Fibroblast of peridontal ligament (primary cell): ENCODE results near the gene ADARB1.

Source experiments
- DNase-seq: peaks from one replicate; pipeline ENCODE4 v3.0.0-alpha.2; 2010; ENCODE audit errors: extremely low read depth

ADARB1 gene

GRCh38 chr21:45054927-45055612 is 19.3 kb upstream of the ADARB1 start:
- no peak for DNase-seq

GRCh38 chr21:45055861-45056260 is 18.5 kb upstream of the ADARB1 start:
- peak; percentile 61 for DNase-seq

DNA sequence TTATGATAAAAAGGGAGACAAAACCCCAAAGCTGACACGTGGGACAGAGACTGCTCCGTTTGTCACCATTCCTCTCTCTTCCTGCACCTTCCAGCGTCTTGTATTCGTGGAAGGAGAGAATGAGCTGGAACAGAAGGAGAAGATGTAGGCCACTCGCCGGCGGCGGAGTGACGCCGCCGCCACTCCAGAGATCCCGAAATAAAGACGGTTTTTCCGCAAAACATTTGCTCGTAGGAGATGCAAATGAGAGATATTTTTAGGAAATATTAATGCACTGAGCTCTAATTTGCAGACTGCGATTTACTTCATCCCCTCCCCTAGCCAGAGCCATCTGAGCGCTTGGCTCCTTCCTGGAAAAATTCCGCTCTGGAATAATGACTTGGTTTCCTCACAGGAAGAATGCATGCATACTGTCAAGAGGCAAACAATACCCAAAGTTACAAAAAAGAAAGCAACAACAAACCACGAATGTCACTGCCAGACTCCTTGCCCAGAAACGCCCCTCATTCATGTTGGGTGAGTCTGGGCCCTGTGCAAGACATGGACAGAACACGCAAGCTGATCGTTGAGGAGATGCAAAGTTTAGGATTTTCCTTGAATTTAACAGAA is 18.0 kb upstream of the ADARB1 start:
- no peak for DNase-seq

- no peak for DNase-seq
These were observed 17.3 kb upstream of the ADARB1 start for GRCh38 chr21:45056917-45057560.

DNA sequence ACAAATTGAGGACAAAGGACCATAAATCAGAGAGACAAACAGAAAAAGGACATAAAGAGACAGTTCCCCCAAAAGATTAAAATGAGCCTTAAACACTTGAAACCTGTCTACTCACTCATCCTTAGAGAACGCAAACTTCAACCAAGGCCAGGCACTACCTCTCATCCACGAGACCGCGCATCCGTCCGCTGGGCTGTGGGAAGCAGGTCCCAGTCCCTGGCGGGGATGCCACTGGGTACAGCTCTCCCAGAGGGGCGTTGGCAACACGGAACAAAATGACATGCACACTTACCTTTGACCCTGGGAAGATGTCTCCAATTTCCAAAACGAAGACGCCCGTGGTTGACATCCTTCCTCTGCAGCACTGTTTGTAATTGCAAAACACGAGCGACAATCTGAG is 16.5 kb upstream of the ADARB1 start:
- no peak for DNase-seq

DNA sequence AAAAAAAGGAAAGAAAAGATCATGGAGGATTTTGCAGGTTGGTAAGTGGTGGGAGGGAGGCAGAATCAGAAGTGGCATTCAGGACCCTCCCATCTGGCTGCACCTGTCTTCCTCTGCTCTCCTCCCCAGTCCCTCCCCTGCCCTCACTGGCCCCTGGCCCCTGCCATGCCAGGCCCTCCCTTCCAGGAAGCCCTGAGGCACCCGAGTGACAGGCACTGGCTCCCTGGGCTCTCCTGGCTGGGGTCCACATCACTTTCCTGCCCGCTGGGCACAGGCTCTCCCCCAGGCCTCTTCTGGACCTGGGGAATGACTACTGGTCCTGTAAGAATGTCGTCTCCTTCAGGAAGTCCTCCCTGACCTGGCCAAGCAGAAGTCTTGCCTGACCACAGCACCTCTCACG is 15.3 kb upstream of the ADARB1 start:
- DNase-seq, result no peak

GRCh38 chr21:45060089-45060488 is 14.3 kb upstream of the ADARB1 start:
- no peak for DNase-seq

DNA sequence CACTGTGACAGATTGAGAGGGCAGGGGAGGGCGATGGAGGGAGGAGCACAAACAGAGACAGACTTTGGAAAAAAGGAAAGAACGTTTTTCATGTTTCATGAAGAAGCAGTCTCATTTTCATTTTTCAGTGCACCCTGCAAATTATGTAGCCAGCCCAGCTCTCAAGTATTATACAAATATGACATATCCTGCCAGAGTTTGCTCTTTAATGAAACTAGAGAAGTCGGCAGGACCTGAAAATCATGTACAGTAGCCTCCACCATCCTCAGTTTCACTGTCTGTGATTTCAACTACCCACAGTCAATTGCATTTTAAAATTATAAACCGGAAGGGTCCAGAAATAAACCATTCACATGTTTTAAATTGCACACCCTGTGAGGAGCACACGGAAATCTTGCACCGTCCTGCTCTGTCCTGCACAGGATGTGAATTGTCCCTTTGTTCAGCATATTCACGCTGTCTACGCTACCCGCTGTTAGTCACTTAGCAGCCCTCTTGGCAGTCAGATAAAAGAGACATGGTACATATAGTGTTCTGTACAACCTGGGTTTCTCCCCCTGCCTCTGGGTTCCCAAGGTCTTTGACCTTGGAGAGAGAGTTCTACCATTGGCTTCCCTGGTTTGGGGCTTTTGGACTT is 13.6 kb upstream of the ADARB1 start:
- no peak for DNase-seq

DNA sequence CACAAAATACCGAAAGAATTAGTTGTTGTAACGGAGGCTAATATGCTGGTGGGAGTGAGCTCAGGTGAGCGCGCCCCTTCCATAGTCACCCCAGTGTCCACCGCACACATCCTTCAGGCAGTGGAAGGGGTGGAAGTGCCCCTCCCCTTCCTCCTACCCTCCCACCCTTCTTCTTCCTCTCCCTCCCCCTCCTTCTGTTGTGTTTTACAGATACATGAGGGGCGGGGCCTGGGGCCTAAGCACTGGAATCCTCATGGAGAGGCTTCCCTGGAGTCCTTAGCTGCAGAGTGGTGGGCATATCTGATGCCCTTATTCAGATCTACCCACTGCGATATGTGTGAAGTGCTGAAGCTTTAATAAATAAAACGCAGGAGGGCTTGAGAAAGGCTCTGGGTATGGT is 10.3 kb upstream of the ADARB1 start:
- DNase-seq, result no peak

DNA sequence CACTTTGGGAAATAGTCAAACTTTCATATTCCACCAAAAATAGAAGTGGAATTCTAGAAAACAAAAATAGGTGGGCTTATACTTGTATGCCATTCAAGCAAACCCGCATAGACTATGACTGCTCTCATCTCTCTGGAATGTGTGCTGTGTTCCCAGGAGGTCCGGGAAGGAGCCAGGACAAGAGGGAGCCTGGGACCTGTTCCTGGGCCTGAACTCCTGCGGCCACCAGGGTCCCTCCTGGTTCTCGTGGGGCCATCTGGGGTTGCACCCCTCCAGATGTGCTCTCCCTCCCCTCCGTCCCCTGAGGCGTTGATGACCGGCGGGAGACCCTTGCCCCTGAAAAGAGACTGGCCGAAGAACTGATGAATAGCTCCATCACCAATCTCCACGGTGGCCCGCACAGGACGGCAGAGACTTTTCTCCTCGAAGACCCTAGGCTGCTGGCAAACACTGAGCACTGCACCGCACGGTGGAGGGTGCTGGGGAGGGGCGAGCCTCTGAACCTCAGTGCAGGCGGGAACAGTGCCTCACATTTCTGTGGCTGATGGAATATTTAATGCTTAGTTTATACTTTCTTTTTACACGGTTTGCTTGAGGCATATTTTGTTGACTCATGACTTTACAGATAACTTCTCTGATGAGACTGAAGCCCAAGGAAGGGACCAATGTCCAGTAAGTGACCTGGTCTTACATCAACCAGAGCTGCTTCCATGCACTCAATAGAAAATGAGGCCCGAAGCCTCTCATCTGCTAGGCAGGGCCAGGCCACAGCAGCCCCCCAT is 9.6 kb upstream of the ADARB1 start:
- DNase-seq, result no peak

GRCh38 chr21:45067462-45068285 is 6.7 kb upstream of the ADARB1 start:
- DNase-seq, result no peak

GRCh38 chr21:45069085-45069484 is 5.3 kb upstream of the ADARB1 start:
- no peak for DNase-seq

DNA sequence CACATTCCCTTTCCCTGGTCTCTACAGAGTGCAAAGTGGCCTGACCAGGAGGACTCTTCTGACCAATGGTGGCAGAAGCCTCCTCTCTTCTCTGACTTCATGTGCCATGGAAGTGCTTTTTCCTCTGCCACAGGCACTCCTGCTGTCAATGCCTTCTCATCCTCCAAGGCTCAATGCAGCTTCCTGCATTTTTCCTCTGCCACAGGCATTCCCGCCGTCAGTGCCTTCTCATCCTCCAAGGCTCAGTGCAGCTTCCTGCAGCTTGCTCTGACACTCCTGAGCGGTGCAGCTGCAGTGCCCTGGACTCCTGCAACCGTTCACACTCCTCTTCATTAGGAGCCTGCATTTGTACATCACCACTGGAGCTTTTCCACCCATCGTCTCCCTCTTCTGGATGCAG is 4.7 kb upstream of the ADARB1 start:
- no peak for DNase-seq

DNA sequence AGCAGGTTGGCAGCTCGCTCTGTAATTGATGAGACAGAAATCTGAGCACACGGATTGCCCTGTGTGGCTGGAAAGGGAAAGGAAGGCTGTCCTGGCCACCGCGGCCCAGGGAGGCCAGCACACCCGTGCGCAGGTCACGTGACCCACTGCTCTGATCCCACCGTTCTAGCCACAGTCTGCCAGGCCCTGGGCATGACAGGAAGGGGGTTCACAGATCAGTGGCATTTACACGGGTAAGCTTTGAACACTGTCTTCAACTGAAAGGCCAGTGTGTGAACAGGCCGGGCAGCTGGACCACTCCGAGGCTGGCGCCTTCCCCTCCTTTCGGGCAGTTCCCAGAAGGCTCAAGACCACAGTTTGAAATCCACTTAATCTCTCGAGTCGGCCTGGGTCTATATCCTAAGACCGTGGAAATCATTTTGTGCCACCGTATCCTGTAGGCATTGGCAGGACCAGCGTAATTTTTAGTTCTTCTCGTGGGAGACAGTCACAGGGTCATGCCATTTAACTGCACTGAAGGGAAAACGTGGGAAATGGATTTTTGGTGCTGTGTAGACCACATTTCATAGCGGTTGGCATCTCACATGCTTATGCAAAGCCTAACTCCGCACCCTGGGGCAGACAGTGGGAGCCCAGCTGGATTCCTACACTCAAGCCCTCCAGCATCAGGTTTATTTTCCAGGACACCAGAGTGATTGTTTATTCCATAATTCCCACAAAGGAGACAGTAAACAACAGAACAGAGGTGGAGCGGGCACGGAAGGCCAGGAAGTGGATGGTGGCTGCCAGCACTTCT is 3.1 kb upstream of the ADARB1 start:
- DNase-seq, result no peak

GRCh38 chr21:45071874-45072737 is 2.3 kb upstream of the ADARB1 start:
- DNase-seq, result no peak

GRCh38 chr21:45072738-45073300 is 1.6 kb upstream of the ADARB1 start:
- DNase-seq, result no peak

DNA sequence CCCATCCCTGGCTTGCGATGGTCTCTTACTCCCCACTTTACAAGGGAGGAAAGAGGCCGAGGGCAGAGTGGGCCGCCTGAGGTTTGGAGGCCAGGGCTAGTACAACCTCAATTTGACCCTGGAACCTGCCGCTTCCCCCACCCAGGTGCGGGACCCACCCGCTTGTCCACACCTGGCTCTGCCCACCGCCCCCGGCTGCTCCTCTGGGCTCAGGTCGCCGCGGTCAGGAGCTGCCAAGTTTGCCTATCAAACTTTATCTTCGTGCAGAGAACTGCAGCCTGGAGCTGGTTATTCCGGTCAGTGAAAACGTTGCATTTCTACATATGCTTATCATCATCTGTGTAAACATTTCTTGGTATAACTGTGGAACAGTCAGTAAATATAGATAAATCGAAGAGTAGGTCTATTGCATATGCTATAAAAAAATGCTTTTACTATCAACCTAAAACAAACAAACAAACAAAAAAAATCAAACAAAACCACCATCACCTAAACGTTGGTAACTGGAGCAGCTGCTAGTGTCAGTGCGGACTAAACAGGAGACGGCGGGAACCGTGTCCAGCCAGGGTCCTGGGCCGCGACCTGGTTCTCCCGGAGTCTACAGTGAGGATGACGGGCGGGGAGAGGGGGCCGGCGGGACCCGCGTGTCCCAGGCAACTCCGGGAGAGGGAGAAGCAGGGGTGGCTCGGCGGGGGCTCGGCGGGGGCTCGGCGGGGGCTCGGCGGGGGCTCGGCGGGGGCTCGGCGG is 906 bp upstream of the ADARB1 start:
- peak; percentile 35 for DNase-seq
